H9 (cell line): ENCODE measurements around the gene SNPH. TPM values are rescaled to one million over a fixed set of nuclear protein-coding genes. Genes with fewer than 3 reads are reported as not detected.

ENCODE experiments used
- DNase-seq: peaks from one replicate; pipeline ENCODE4 v3.0.0-alpha.2; 2017
- H2AFZ ChIP-seq: one replicate; pipeline ENCODE4 v1.6.1; 2013; ENCODE audit warnings: mild to moderate bottlenecking, low read length, control low read depth, moderate library complexity
- H2AK5ac ChIP-seq: 2 replicates; pipeline ENCODE4 v1.6.1; 2013; ENCODE audit warnings: low read length, control low read depth, mixed read lengths; ENCODE audit not compliant: insufficient read length
- H2BK120ac ChIP-seq: one replicate; pipeline ENCODE4 v1.6.1; 2013; ENCODE audit warnings: low read depth, mild to moderate bottlenecking, low read length, control low read depth, inconsistent platforms; ENCODE audit not compliant: poor library complexity, severe bottlenecking
- H2BK12ac ChIP-seq: 2 replicates; pipeline ENCODE4 v1.6.1; 2013; ENCODE audit warnings: low read length, control low read depth, mixed read lengths, low read depth; ENCODE audit not compliant: insufficient read length
- H2BK15ac ChIP-seq: 2 replicates; pipeline ENCODE4 v1.6.1; 2013; ENCODE audit warnings: low read depth, low read length, control low read depth
- H2BK20ac ChIP-seq: one replicate; pipeline ENCODE4 v1.6.1; 2013; ENCODE audit warnings: low read depth, mild to moderate bottlenecking, low read length, control low read depth, inconsistent platforms; ENCODE audit not compliant: poor library complexity, severe bottlenecking
- H2BK5ac ChIP-seq: 2 replicates; pipeline ENCODE4 v1.6.1; 2013; ENCODE audit warnings: low read length, control low read depth, mixed read lengths; ENCODE audit not compliant: insufficient read length
- H3K14ac ChIP-seq: 2 replicates; pipeline ENCODE4 v1.6.1; 2013; ENCODE audit warnings: low read length, control low read depth; ENCODE audit not compliant: insufficient read depth
- H3K18ac ChIP-seq: 2 replicates; pipeline ENCODE4 v1.6.1; 2013; ENCODE audit warnings: low read depth, mild to moderate bottlenecking, mixed read lengths, low read length, control low read depth; ENCODE audit not compliant: insufficient read length
- H3K23ac ChIP-seq: 2 replicates; pipeline ENCODE4 v1.6.1; 2013; ENCODE audit warnings: low read length, control low read depth, mixed read lengths, low read depth; ENCODE audit not compliant: insufficient read length
- H3K23me2 ChIP-seq: 2 replicates; pipeline ENCODE4 v1.6.1; 2013; ENCODE audit warnings: low read depth, mild to moderate bottlenecking, mixed read lengths, low read length, control low read depth; ENCODE audit not compliant: insufficient read length, poor library complexity, severe bottlenecking
- H3K27ac ChIP-seq: 2 replicates; pipeline ENCODE4 v1.5.1; 2013; ENCODE audit warnings: low read length, control low read depth, mixed read lengths, low read depth; ENCODE audit not compliant: insufficient read length
- H3K27me3 ChIP-seq: 2 replicates; pipeline ENCODE4 v1.6.1; 2013; ENCODE audit warnings: low read length, control low read depth, inconsistent platforms; ENCODE audit not compliant: insufficient read depth
- H3K4ac ChIP-seq: 2 replicates; pipeline ENCODE4 v1.6.1; 2013; ENCODE audit warnings: low read depth, mild to moderate bottlenecking, control low read depth, inconsistent platforms, low read length, moderate library complexity
- H3K4me1 ChIP-seq: 2 replicates; pipeline ENCODE4 v1.6.1; 2013; ENCODE audit warnings: low read length, control low read depth, inconsistent platforms; ENCODE audit not compliant: insufficient read depth
- H3K4me2 ChIP-seq: 2 replicates; pipeline ENCODE4 v1.6.1; 2013; ENCODE audit warnings: low read length, control low read depth, mixed read lengths; ENCODE audit not compliant: insufficient read length, insufficient read depth
- H3K56ac ChIP-seq: 2 replicates; pipeline ENCODE4 v1.6.1; 2013; ENCODE audit warnings: low read depth, mild to moderate bottlenecking, mixed read lengths, low read length, control low read depth; ENCODE audit not compliant: insufficient read length
- H3K79me1 ChIP-seq: 2 replicates; pipeline ENCODE4 v1.6.1; 2013; ENCODE audit warnings: low read depth, mild to moderate bottlenecking, moderate library complexity, low read length, control low read depth, inconsistent platforms; ENCODE audit not compliant: insufficient read depth, poor library complexity, severe bottlenecking
- H3K79me2 ChIP-seq: 2 replicates; pipeline ENCODE4 v1.6.1; 2013; ENCODE audit warnings: low read length, control low read depth, inconsistent platforms; ENCODE audit not compliant: insufficient read depth
- H3K9ac ChIP-seq: 2 replicates; pipeline ENCODE4 v1.6.1; 2013; ENCODE audit warnings: low read length, control low read depth, mixed read lengths; ENCODE audit not compliant: insufficient read length; ENCODE audit errors: extremely low read depth
- H3K9me3 ChIP-seq: one replicate; pipeline ENCODE4 v1.6.1; 2013; ENCODE audit warnings: low read depth, low read length, inconsistent platforms; ENCODE audit not compliant: control insufficient read depth
- H3T11ph ChIP-seq: one replicate; pipeline ENCODE4 v1.6.1; 2013; ENCODE audit warnings: mild to moderate bottlenecking, low read length, control low read depth, inconsistent platforms
- H4K20me1 ChIP-seq: one replicate; pipeline ENCODE4 v1.6.1; 2013; ENCODE audit not compliant: control insufficient read depth, insufficient read length, insufficient read depth
- H4K5ac ChIP-seq: 2 replicates; pipeline ENCODE4 v1.6.1; 2013; ENCODE audit warnings: low read depth, mild to moderate bottlenecking, mixed read lengths, low read length, control low read depth; ENCODE audit not compliant: insufficient read length
- H4K8ac ChIP-seq: replicated peaks from 2 replicates; pipeline ENCODE4 v1.6.1; 2013; ENCODE audit warnings: low read length, control low read depth, mixed read lengths, low read depth; ENCODE audit not compliant: insufficient read length
- H4K91ac ChIP-seq: 2 replicates; pipeline ENCODE4 v1.6.1; 2013; ENCODE audit warnings: low read depth, mild to moderate bottlenecking, moderate library complexity, mixed read lengths, low read length, control low read depth; ENCODE audit not compliant: insufficient read length
- H3K27ac Mint-ChIP-seq, 3 experiments: 2 replicates in 2 of 3; 3 replicates in 1 of 3; pipeline ENCODE4 v1.8.0; 2020 to 2021; ENCODE audit warnings: mixed read lengths in 3 of 3, mild to moderate bottlenecking in 1 of 3, moderate library complexity in 1 of 3
- H3K27me3 Mint-ChIP-seq: 2 replicates; pipeline ENCODE4 v1.8.0; 2021; ENCODE audit warnings: low read depth, mild to moderate bottlenecking, moderate library complexity, mixed read lengths
- H3K36me3 Mint-ChIP-seq, 3 experiments: 2 replicates in 2 of 3; 3 replicates in 1 of 3; pipeline ENCODE4 v1.8.0; 2020 to 2021; ENCODE audit warnings: low read depth in 3 of 3, mixed read lengths in 3 of 3; ENCODE audit not compliant: insufficient read depth in 1 of 3
- H3K4me1 Mint-ChIP-seq, 2 experiments: 2 replicates each; pipeline ENCODE4 v1.8.0; 2020; ENCODE audit warnings: mixed read lengths in 2 of 2
- H3K4me3 Mint-ChIP-seq, 2 experiments: 2 replicates in 1 of 2; 3 replicates in 1 of 2; pipeline ENCODE4 v1.8.0; 2020 to 2021; ENCODE audit warnings: mild to moderate bottlenecking in 2 of 2, mixed read lengths in 2 of 2, moderate library complexity in 1 of 2
- H3K9me3 Mint-ChIP-seq, 2 experiments: 2 replicates in 1 of 2; 3 replicates in 1 of 2; pipeline ENCODE4 v1.8.0; 2020; ENCODE audit warnings: mild to moderate bottlenecking in 2 of 2, mixed read lengths in 2 of 2, moderate library complexity in 1 of 2
- WGBS: extraction: QIAGEN DNeasy Blood & Tissue Kit; methylation state at CpG from one replicate; pipeline ENCODE4 v1.1.7; 2013; ENCODE audit warnings: missing lambda C conversion rate, low lambda C conversion rate, mixed read lengths; ENCODE audit not compliant: insufficient read length; ENCODE audit errors: extremely low coverage; 5-methylcytosine and 5-hydroxymethylcytosine counted together
- total RNA-seq: library from RNA; stranded (reverse); gene quantifications from 2 replicates; pipeline ENCODE4 v1.2.1, GENCODE V29; 2021
- TF ChIP-seq, protein P1 (sequence below): fragments of 200-600 bp; sonication (generic); conservative IDR thresholded peaks from 3 replicates; pipeline ENCODE4 v1.8.0; 2021; ENCODE audit warnings: antibody characterized with exemption, mild to moderate bottlenecking

The SNPH gene
- total RNA-seq, 1 experiment from 2014 or later, result 1.8 TPM

DNA sequence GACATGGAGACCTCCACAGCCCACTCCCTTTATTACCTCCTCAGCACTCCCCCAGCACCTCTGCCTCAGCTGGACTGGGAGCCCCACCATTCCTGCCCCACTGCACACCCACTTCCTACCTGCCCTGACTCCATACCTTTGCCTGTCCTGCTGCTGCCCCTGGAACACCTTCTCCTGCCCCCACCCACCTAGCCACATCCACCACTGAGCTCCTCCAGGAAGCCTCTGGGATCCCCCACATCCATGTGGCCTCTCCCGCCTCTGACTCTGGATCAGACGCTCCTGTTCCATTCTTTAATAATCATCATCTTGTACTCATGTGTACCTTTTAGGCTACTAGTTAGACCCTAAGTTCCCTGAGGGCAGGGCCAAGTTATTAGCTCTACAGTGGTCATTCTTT is 65.0 kb downstream of the SNPH start:
- WGBS, result no CpG with 5 or more reads among the region's 2 CpGs
- Histone ChIP-seq H3K4me1 (0 out of 2 replicates have a peak, but pooled peaks cover 4% of the 10 kb centered on the region), H3K4ac (no peak overlapping the region), H2BK12ac (no peak overlapping the region), H3T11ph (no peak overlapping the region), H4K91ac (no peak overlapping the region), H2BK5ac (no peak overlapping the region), H3K4me2 (no peak overlapping the region), H3K79me2 (peaks cover 3% of the 10 kb centered on the region; the same call in 1 of the 2 replicates), H3K14ac (no peak overlapping the region), H4K5ac (no peak overlapping the region), H3K79me1 (peaks cover 15% of the 10 kb centered on the region), H3K56ac (no peak overlapping the region), H3K27me3 (no peaks in the 10 kb centered on the region), H3K9ac (no peak overlapping the region), H4K8ac (no peak overlapping the region), H4K20me1 (peaks cover 2% of the 10 kb centered on the region), H2AFZ (no peak overlapping the region), H3K9me3 (no peaks in the 10 kb centered on the region), H2AK5ac (no peak overlapping the region), H2BK15ac (no peak overlapping the region), H3K23me2 (peaks cover under 1% of the 10 kb centered on the region), H2BK20ac (no peak overlapping the region), H3K18ac (no peak overlapping the region), H3K27ac (no peak overlapping the region), H3K23ac (no peak overlapping the region), H2BK120ac (no peak overlapping the region)
- Mint-ChIP-seq H3K4me3 (no peak overlapping the region), H3K9me3 (no peaks in the 10 kb centered on the region), H3K4me1 (peaks cover 8 to 11% of the 10 kb centered on the region in 2 experiments; a peak in 3 of 4 replicates), H3K36me3 (peaks cover 15 to 29% (median 22%) of the 10 kb centered on the region in 3 experiments; a peak in 6 of 7 replicates), H3K27ac (peak overlapping the region in 2 of 3 experiments; percentile 37 to 81; a peak in 1 of 7 replicates), H3K27me3 (no peaks in the 10 kb centered on the region)
- TF ChIP-seq, protein P1, sequence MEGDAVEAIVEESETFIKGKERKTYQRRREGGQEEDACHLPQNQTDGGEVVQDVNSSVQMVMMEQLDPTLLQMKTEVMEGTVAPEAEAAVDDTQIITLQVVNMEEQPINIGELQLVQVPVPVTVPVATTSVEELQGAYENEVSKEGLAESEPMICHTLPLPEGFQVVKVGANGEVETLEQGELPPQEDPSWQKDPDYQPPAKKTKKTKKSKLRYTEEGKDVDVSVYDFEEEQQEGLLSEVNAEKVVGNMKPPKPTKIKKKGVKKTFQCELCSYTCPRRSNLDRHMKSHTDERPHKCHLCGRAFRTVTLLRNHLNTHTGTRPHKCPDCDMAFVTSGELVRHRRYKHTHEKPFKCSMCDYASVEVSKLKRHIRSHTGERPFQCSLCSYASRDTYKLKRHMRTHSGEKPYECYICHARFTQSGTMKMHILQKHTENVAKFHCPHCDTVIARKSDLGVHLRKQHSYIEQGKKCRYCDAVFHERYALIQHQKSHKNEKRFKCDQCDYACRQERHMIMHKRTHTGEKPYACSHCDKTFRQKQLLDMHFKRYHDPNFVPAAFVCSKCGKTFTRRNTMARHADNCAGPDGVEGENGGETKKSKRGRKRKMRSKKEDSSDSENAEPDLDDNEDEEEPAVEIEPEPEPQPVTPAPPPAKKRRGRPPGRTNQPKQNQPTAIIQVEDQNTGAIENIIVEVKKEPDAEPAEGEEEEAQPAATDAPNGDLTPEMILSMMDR, result no peak
- DNase-seq, result peak; percentile 18
